Suppressor macrophage treated with lipopolysaccharide for 1 hour (primary cell): Measurements from ENCODE around the gene ETS1.

Source experiments
- DNase-seq, 3 donors: peaks; one replicate each; pipeline ENCODE4 v3.0.0-alpha.2; 2020 to 2022

ETS1 gene

DNA sequence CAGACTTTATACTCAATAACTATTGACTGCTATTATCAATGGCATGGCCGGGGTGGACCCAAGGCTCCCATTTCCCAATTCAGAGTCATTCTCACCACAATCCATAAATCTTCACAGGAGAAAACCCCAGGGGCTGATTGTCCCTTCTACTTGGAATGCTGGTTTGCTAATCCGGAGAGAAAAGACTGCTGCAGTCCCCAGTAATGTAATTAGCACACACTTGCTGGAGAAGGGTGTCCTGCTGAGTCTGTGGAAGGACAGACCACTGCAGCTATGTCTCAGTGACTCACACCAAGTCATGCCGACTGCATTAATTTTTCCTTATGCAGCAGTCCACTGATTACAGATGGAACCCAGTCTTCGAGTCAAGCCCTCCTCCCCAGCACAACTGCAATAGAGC, 5.9 kb upstream of the ETS1 start:
- no peak for DNase-seq

DNA sequence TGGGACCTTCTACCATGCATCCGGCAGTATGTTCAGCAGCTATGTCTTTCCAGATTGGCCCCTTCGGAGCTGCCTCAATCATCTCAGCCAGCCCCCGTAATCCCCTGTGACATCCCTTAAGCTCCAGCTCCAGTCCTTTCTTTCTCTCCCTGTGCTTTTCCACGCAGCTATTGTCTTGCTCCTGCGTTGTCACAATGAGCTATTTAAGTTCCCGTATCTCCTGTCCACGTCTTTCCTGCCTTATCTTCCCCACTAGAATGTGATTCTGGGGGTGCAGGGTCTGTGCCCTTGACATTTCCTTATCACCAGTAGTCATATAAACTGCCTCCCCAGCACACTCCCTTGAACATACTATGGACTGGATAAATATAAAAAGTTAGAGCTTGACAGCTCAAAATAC, 5.1 kb upstream of the ETS1 start:
- DNase-seq: no peak

GRCh38 chr11:128590587-128590986, 3.2 kb upstream of the ETS1 start:
- no peak for DNase-seq

GRCh38 chr11:128589998-128590397, 2.6 kb upstream of the ETS1 start:
- no peak for DNase-seq

DNA sequence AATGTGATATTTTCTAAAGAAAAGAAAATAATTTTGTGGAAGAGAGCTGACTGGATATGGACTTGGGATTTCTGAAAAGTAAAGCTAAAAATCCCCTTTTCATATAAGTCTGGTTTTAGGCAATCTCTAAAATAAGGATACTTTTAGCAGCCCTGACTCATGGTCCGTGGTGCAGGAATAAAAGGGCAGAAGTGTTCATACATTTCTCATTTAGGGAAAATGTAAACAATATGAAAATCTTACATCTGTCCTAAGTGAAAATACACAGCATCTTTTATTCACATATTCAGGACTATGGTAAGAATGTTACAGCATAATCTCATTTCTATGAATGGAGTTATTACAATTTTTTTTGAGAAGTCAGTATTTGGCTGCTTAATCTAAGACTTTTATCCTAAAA, 735 bp upstream of the ETS1 start:
- peak in 1 of 3 donors; percentile 21 for DNase-seq

GRCh38 chr11:128586689-128587088, 669 bp downstream of the ETS1 start:
- DNase-seq: no peak

GRCh38 chr11:128585498-128586238, 1.7 kb downstream of the ETS1 start:
- no peak for DNase-seq

- DNase-seq: no peak
Observed at GRCh38 chr11:128584253-128584652, 3.1 kb downstream of the ETS1 start.

GRCh38 chr11:128582496-128583366, 4.6 kb downstream of the ETS1 start:
- peak; percentile 50 to 70 (median 57) for DNase-seq

- DNase-seq: no peak
Observed at GRCh38 chr11:128581561-128582272, 5.6 kb downstream of the ETS1 start.

DNA sequence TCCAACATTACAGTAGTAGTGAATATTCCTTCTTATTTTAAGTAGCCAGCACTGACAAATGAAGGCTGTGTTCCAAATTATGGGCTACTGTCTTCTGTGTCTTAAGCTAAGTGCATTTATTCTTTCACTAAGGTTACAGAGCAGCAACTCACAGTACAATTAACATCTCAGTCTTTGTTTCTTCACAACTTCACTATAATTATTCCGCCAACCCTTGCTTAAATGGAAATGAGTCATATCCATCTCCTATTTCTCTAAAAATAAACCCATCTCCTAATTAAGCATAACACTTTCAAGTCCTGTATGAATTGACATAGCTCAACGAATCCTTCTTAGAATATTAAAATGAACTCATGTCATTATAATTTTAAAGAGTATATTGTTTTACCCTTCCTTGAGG, 6.7 kb downstream of the ETS1 start:
- peak in 2 of 3 donors; percentile 36 to 43 for DNase-seq

DNA sequence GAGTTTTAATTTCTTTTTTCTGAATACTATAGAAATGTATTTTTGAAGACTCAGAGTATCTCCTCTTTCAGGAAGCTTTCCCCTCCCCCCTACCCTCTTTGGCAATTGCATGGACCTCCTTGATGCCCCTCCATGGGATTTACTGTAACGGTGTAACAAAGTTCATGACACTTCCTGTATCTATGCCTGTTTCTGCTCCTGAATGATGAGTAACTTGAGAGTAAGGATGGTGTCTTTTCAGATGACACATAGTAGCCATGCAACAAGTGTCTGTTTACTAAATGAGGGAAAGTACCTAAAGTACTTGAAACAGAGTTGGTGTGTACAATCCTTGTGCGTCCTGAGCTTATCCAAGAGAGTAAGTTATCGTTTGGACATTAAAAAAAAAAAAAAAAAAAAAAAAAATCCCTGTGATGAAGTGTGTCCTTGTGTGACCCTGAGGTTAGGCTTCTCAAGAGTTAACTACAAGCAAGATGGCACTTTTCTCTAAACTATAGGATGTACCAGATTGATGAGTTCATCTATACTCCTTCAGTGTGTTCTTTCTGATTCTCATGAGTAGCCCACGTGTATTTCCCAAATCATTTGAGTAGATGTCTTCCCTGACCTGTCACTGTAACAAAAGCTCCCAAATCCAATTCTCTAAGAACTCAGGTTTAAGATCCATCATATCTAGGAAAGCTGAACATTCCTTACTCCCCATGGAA, 7.4 kb downstream of the ETS1 start:
- peak; percentile 61 to 92 (median 87) for DNase-seq

DNA sequence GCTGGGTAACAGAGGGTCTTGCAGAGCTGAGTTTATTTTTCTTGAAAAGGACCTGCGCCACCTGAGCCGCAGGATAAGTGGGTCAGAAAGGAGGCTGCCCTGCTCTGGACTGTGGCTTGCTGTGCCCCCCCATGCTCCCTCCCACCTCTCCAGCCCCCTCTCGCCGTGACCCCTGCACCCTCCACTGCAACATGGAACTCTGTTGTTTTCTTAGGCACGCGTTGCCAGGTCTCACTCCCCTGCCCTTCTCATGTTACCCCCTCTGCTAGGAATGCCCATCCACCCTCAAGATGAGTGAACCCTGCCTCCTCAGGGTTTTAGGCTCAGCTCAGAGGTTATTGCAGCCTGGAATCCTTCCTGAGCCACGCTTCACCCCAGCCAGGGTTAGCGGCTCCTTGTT, 10.8 kb downstream of the ETS1 start:
- no peak for DNase-seq

GRCh38 chr11:128575961-128576350, 11.4 kb downstream of the ETS1 start:
- DNase-seq: peak; percentile 87 to 95 (median 92)

GRCh38 chr11:128575174-128575960, 12.0 kb downstream of the ETS1 start:
- DNase-seq: no peak

DNA sequence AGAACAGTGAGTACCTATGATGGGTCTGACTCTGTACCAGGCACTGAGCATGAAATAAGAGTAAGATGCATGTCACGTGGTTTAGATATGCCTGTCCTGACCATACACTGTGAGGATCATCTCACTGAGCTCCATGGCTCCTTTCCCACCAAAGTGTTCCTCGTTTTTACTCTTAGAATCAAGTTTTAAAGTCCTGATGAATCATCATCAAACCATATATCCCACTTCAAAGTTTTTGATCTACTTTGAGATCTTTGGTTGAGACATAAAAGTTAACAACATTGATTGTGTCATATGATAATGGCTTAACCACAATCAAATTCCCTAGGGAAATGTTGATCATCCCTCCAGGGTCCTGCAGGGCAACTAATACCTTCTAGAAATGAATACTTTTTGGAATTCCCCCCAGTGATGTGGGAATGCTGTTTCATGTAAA, 12.8 kb downstream of the ETS1 start:
- peak in 1 of 3 donors; percentile 14 for DNase-seq

- peak; percentile 33 to 62 (median 61) for DNase-seq
Observed at GRCh38 chr11:128573638-128574037, 13.7 kb downstream of the ETS1 start.

DNA sequence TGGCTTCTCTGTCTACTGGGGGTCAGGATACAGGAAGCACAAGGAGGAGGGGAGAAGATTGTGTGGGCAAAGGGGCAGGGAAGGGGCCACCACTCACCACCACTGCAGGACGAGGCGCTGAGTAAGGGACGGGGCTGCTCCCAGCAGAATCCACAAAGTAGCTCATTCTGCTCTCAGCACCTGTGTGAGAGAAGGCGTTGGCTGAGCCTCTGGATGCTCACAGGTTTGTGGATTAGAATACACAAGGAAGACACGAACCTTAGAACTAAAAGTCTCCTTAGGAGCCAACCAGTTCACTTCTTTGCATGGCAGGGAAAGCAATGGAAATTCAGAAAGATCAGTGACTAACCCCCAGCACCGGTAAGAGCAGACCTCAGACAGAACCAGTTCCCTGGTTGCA, 14.4 kb downstream of the ETS1 start:
- DNase-seq: no peak

DNA sequence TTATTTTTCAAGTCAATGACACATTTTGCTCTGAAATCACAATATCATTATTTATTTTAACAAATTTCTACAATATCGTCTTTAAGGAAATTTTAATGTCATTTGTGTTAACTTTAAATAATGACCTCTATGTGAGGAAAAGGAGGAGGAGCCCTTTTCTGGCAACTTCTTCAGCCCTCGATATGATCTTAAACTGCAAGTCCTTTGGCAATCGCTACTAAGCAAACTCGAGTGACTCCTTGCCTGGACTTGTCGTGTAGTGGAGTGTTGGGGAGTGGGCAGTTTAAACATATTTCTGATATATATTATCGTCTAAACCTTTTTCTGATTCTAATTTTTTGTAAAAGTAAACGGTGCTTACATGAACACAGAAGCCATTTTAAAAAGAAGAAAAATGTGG, 16.7 kb downstream of the ETS1 start:
- DNase-seq: no peak

GRCh38 chr11:128569291-128569690, 18.1 kb downstream of the ETS1 start:
- DNase-seq: no peak

GRCh38 chr11:128568166-128568778, 19.1 kb downstream of the ETS1 start:
- peak; percentile 74 to 81 (median 77) for DNase-seq
